ENCODE results near the gene CRYGS.
"Not testable (repeated sequence)": the region's sequence is repeated elsewhere in the genome, so short reads cannot be mapped to it uniquely, and the experiment has no call there.

Gene CRYGS

DNA sequence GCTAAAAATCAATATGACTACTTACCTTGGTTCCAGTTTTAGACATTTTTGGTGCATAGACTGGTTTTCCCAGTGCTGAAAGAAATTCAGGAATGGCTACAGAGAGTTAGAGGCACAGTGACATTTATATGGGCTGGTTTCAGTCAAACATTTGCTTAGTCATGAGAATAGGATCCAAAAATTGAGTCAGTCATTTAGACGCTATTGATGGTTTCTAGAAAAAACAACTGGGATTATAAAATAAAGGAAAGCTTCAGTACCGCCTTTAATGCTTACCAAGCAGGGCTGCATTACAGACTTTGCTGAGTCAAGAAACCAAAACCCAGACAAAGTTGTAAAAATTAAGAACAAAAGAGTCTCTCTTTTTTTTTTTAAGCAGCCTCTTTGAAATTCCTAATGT is at the start of gene CRYGS:
CRYGS (minus strand) TSS at position 100 of the 400 bp plus-strand sequence; CDS start at position 46, 54 bp downstream.
- Histone ChIP-seq H3K4me3 (ENCODE audit: low read length) (no peak within 1 kb of the TSS), H3K27ac (ENCODE audit: low read length) (no peak within 1 kb of the TSS), H3K27me3 (ENCODE audit: control insufficient read depth, insufficient read depth, low read length) (no peaks in the 10 kb centered on the region), H3K9me3 (ENCODE audit: control insufficient read depth, insufficient read depth, low read length) (no peaks in the 10 kb centered on the region), H3K4me1 (ENCODE audit: control insufficient read depth, insufficient read depth, low read length) (no peaks in the 10 kb centered on the region), H3K36me3 (ENCODE audit: control insufficient read depth, insufficient read depth, low read length) (no peaks in the 10 kb centered on the region; the same call in 1 of the 2 replicates)
- no peak for DNase-seq (ENCODE audit: low read depth, low spot score)
- WGBS (ENCODE audit: insufficient coverage, insufficient read length), result no CpG with 5 or more reads among the region's 2 CpGs

DNA sequence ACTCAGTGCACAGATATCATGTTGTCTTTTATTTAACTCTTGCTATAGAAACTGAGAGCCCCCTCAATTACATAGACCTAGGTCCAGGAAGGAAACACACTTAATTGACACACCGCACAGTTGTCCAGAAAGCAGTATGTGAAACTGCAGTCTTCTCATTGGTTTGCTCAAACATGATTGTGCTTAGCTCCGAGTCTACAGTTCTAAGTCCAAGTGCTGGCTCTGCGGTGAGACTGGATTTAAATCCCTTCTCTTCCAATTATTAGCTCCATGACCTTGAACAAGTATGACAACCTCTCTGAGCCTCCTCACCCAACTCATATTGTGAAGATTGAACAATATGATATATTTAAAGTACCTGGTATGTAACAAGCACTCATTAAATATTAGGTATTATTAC is 49.7 kb upstream of the CRYGS start:
- Histone ChIP-seq H3K4me3 (ENCODE audit: low read length) (no peak overlapping the region), H3K9me3 (ENCODE audit: control insufficient read depth, insufficient read depth, low read length) (no peaks in the 10 kb centered on the region), H3K27ac (ENCODE audit: low read length) (no peak overlapping the region), H3K4me1 (ENCODE audit: control insufficient read depth, insufficient read depth, low read length) (peaks cover 1% of the 10 kb centered on the region; the same call in 1 of the 2 replicates), H3K36me3 (ENCODE audit: control insufficient read depth, insufficient read depth, low read length) (no peaks in the 10 kb centered on the region), H3K27me3 (ENCODE audit: control insufficient read depth, insufficient read depth, low read length) (no peaks in the 10 kb centered on the region)
- WGBS (ENCODE audit: insufficient coverage, insufficient read length), result no CpG with 5 or more reads among the region's 3 CpGs
- DNase-seq (ENCODE audit: low read depth, low spot score), result no peak

DNA sequence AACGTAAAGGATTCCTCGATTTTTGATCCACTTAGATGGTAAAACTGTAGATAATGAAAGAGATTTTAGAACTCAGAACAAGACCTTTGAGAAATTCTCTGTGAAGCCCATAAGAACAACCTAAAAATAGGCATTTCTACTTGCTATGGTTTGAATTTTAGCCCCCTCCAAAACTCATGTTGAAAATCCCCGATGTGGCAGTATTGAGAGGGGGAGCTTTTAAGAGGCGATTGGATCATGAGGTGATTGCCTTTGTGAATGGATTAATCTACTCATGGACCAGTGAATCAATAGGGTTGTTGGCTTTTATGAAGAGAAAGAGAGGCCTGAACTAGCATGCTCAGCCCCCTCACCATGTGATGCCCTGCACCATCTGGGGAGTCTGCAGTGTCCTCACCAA is 48.5 kb upstream of the CRYGS start:
- no CpG with 5 or more reads among the region's 4 CpGs for WGBS (ENCODE audit: insufficient coverage, insufficient read length)
- peaks cover 1% of the 10 kb centered on the region; the same call in 1 of the 2 replicates for H3K4me1 ChIP-seq (ENCODE audit: control insufficient read depth, insufficient read depth, low read length)
- no peak for DNase-seq (ENCODE audit: low read depth, low spot score)

DNA sequence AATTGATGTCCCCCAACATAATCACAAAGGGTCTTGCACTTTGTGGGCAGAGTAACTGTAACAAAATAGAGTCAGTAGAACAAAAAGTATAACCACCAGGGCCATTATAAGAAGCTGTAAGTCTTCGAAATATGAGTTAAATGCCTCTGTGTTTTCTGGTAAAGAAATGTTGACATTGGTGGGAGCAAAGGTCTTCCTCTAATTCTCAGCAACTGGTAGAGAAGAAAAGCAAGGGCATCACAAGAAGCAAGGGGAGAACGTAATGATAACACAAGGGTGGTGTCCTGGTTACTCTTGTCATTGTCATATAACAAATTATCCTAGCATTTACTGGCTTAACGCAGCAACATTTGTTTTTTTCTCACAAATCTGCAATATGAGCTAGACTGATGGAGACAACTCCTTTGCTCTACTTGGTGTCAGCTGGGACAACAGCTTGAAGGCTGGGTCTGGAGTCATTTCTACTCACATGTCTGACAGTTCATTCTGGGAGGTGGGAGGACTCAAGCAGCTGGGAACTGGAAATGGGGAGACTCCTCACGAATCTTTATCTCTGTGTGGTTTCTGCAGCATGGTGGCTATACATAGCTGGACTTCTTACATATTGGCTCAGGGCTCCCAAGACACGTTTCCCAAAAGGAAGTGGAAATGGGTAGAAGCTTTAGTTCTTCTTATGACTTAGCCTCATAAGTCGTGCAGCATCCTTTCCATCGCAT is 46.6 kb upstream of the CRYGS start:
- no CpG with 5 or more reads among the region's 7 CpGs for WGBS (ENCODE audit: insufficient coverage, insufficient read length)
- no peaks in the 10 kb centered on the region for H3K36me3 ChIP-seq (ENCODE audit: control insufficient read depth, insufficient read depth, low read length)
- H3K9me3 ChIP-seq (ENCODE audit: control insufficient read depth, insufficient read depth, low read length), result no peaks in the 10 kb centered on the region
- H3K4me3 ChIP-seq (ENCODE audit: low read length), result no peak overlapping the region
- DNase-seq (ENCODE audit: low read depth, low spot score), result no peak
- no peak overlapping the region for H3K27ac ChIP-seq (ENCODE audit: low read length)
- no peaks in the 10 kb centered on the region for H3K4me1 ChIP-seq (ENCODE audit: control insufficient read depth, insufficient read depth, low read length)
- no peaks in the 10 kb centered on the region for H3K27me3 ChIP-seq (ENCODE audit: control insufficient read depth, insufficient read depth, low read length)

More for the DNA sequence above, 48.5 kb upstream of the CRYGS start:
- Histone ChIP-seq H3K27ac (ENCODE audit: low read length) (no peak overlapping the region), H3K27me3 (ENCODE audit: control insufficient read depth, insufficient read depth, low read length) (no peaks in the 10 kb centered on the region), H3K4me3 (ENCODE audit: low read length) (no peak overlapping the region), H3K36me3 (ENCODE audit: control insufficient read depth, insufficient read depth, low read length) (no peaks in the 10 kb centered on the region), H3K9me3 (ENCODE audit: control insufficient read depth, insufficient read depth, low read length) (no peaks in the 10 kb centered on the region)

DNA sequence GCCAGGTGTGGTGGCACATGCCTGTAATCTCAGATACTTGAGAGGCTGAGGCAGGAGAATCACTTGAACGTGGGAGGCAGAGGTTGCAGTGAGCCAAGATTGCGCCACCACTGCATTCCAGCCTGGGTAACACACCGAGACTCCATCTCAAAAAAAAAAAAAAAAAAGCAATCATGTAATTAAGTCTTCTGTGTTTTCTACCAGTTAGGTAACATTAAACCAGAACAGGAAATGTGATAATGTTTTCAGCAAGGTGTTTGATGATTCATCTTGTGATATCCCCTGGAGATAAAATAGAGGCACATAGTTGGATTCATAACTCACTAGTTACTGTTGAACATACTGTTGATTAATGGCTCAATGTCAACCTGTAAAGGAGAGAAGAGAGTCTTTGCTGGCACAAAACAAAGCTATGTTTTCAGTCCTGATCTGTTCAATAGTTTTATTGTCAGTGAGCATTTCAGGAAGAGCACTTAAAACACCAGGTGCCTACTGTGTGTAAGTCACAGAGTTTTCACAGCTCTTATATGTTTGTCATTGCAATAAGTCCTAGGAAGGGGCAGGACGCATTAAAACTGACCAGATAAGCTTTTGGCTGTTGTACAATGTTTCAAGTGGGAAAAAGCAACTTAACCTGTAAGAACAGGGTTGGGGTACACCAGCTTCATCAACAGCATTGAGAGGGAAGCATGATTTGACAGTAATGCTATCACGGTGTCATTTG is 45.8 kb upstream of the CRYGS start:
- no CpG with 5 or more reads among the region's 5 CpGs for WGBS (ENCODE audit: insufficient coverage, insufficient read length)
- Histone ChIP-seq H3K4me1 (ENCODE audit: control insufficient read depth, insufficient read depth, low read length) (no peaks in the 10 kb centered on the region), H3K4me3 (ENCODE audit: low read length) (no peak overlapping the region), H3K27me3 (ENCODE audit: control insufficient read depth, insufficient read depth, low read length) (no peaks in the 10 kb centered on the region), H3K9me3 (ENCODE audit: control insufficient read depth, insufficient read depth, low read length) (no peaks in the 10 kb centered on the region), H3K27ac (ENCODE audit: low read length) (no peak overlapping the region), H3K36me3 (ENCODE audit: control insufficient read depth, insufficient read depth, low read length) (peaks cover under 1% of the 10 kb centered on the region; the same call in 1 of the 2 replicates)
- no peak for DNase-seq (ENCODE audit: low read depth, low spot score)

DNA sequence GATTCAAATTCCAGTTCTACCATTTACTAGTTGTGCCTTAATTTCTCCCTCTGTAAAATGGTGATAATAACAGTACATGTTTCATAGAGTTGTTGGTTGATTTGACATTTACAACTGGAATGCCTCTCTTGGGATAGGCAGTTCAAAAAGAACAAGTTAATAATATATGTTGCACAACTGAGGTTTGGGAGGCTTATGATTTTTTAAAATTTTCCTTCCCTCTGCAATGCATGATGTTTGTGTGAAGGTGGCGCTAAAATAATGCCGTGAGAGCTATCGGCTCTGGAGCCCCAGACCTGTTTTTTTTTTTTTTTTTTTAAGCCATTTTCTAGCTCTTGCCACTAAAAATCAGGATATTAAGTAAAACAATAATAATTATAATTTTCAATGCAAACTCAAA is 44.9 kb upstream of the CRYGS start:
- Histone ChIP-seq H3K27me3 (ENCODE audit: control insufficient read depth, insufficient read depth, low read length) (no peaks in the 10 kb centered on the region), H3K36me3 (ENCODE audit: control insufficient read depth, insufficient read depth, low read length) (peaks cover 7% of the 10 kb centered on the region; the same call in 1 of the 2 replicates), H3K9me3 (ENCODE audit: control insufficient read depth, insufficient read depth, low read length) (no peaks in the 10 kb centered on the region), H3K27ac (ENCODE audit: low read length) (no peak overlapping the region), H3K4me3 (ENCODE audit: low read length) (no peak overlapping the region), H3K4me1 (ENCODE audit: control insufficient read depth, insufficient read depth, low read length) (no peaks in the 10 kb centered on the region)
- no peak for DNase-seq (ENCODE audit: low read depth, low spot score)
- no CpG with 5 or more reads among the region's 3 CpGs for WGBS (ENCODE audit: insufficient coverage, insufficient read length)

DNA sequence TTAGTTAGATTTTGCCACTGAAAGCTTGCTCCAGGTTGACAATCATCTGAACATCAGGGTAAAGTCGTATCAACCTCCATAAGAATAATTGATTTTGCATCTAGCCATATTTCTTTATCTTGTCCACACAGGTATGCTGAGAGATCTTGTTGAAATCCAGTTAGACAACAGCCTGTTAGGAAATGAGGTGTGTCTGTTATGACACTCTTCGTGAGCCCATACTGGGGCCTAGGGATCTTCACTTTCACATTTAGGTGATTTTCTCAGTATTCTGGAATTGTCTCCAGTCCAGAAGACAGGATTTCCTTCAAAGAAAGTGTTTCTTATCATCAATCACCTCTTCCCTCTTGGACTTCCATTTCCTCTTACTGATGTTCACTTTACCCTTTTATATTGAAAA is 44.5 kb upstream of the CRYGS start:
- H3K9me3 ChIP-seq (ENCODE audit: control insufficient read depth, insufficient read depth, low read length), result no peaks in the 10 kb centered on the region
- H3K36me3 ChIP-seq (ENCODE audit: control insufficient read depth, insufficient read depth, low read length), result peaks cover 7% of the 10 kb centered on the region; the same call in 1 of the 2 replicates
- H3K4me1 ChIP-seq (ENCODE audit: control insufficient read depth, insufficient read depth, low read length), result no peaks in the 10 kb centered on the region
- H3K27me3 ChIP-seq (ENCODE audit: control insufficient read depth, insufficient read depth, low read length), result no peaks in the 10 kb centered on the region
- H3K4me3 ChIP-seq (ENCODE audit: low read length), result no peak overlapping the region
- no peak for DNase-seq (ENCODE audit: low read depth, low spot score)
- WGBS (ENCODE audit: insufficient coverage, insufficient read length), result no CpG with 5 or more reads among the region's 2 CpGs
- H3K27ac ChIP-seq (ENCODE audit: low read length), result no peak overlapping the region

DNA sequence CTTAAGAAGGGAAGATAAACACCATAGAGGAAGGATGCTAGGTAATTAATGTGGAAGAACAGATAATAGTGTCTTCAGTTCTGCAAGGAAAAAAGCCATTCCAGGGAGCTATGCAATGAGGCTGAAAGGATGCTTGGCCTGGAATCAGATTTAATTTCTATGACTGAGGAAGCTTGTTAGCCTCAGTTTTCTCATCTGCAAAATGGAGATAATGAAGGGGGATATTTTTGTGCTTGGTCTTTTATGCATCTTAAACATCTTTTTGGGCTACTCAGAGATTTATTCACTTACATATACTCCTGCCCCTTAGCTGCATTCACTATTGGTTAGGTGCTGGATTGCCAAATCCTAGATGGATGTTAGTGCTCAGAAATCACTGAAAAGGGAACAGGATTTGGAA is 43.0 kb upstream of the CRYGS start:
- no peak overlapping the region for H3K4me3 ChIP-seq (ENCODE audit: low read length)
- DNase-seq (ENCODE audit: low read depth, low spot score), result no peak
- H3K27me3 ChIP-seq (ENCODE audit: control insufficient read depth, insufficient read depth, low read length), result no peaks in the 10 kb centered on the region
- H3K4me1 ChIP-seq (ENCODE audit: control insufficient read depth, insufficient read depth, low read length), result no peaks in the 10 kb centered on the region
- no peaks in the 10 kb centered on the region for H3K9me3 ChIP-seq (ENCODE audit: control insufficient read depth, insufficient read depth, low read length)
- H3K27ac ChIP-seq (ENCODE audit: low read length), result no peak overlapping the region
- peaks cover 10% of the 10 kb centered on the region; the same call in 1 of the 2 replicates for H3K36me3 ChIP-seq (ENCODE audit: control insufficient read depth, insufficient read depth, low read length)

DNA sequence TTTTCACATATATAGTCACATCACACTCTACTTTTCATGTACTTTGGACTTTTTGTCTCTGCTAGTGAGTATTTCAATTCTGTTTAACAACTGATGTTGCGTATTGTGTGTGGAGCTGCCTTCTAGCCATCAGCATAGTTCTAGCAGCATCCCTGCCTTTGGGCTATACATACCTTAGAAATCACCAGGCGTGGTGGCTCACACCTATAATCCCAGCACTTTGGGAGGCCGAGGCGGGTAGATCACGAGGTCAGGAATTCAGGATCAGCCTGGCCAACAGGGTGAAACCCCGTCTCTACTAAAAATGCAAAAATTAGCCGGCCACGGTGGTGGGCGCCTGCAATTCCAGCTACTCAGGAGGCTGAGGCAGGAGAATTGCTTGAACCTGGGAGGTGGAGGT is 42.1 kb upstream of the CRYGS start:
- not testable (repeated sequence) for DNase-seq (ENCODE audit: low read depth, low spot score); H3K4me1 ChIP-seq (ENCODE audit: control insufficient read depth, insufficient read depth, low read length); H3K27ac ChIP-seq (ENCODE audit: low read length); H3K27me3 ChIP-seq (ENCODE audit: control insufficient read depth, insufficient read depth, low read length); H3K4me3 ChIP-seq (ENCODE audit: low read length); H3K9me3 ChIP-seq (ENCODE audit: control insufficient read depth, insufficient read depth, low read length)
- peaks cover 12% of the 10 kb centered on the region for H3K36me3 ChIP-seq (ENCODE audit: control insufficient read depth, insufficient read depth, low read length)
- WGBS (ENCODE audit: insufficient coverage, insufficient read length), result no CpG with 5 or more reads among the region's 9 CpGs

DNA sequence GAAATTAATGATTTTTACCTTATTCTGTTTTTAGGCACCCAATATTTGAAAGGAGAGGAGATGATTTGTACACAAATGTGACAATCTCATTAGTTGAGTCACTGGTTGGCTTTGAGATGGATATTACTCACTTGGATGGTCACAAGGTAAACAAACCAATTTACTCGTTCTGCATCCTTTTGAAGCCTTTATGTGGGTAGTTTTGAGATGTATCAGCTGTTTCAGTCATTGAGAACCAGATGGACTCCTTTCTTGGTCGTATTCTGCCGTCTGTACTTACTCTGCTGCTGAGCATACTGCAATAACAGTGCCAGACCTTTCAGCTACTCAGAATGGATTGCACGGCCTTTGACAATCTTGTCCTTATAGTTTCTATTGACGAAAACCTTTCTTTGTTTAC is 39.7 kb upstream of the CRYGS start:
- DNase-seq (ENCODE audit: low read depth, low spot score), result no peak
- Histone ChIP-seq H3K4me3 (ENCODE audit: low read length) (no peak overlapping the region), H3K4me1 (ENCODE audit: control insufficient read depth, insufficient read depth, low read length) (no peaks in the 10 kb centered on the region), H3K36me3 (ENCODE audit: control insufficient read depth, insufficient read depth, low read length) (peaks cover 14% of the 10 kb centered on the region), H3K27ac (ENCODE audit: low read length) (no peak overlapping the region), H3K27me3 (ENCODE audit: control insufficient read depth, insufficient read depth, low read length) (no peaks in the 10 kb centered on the region), H3K9me3 (ENCODE audit: control insufficient read depth, insufficient read depth, low read length) (no peaks in the 10 kb centered on the region)
- no CpG with 5 or more reads among the region's 5 CpGs for WGBS (ENCODE audit: insufficient coverage, insufficient read length)

Data from iPS DF 6.9 (cell line).